NB4 (cell line): ENCODE measurements around the gene ATXN1.

Experiments used
- DNase-seq: peaks from one replicate; pipeline ENCODE4 v3.0.0; 2010; ENCODE audit warnings: low read depth
- H3K4me3 ChIP-seq: one replicate; pipeline ENCODE4 v1.5.1; 2011; ENCODE audit warnings: mild to moderate bottlenecking, low read depth, low read length, moderate library complexity
- MYC ChIP-seq: IDR thresholded peaks from 2 replicates; pipeline ENCODE4 v1.6.1; 2011; ENCODE audit warnings: low read depth, low read length
- POLR2A ChIP-seq: IDR thresholded peaks from 2 replicates; pipeline ENCODE4 v1.6.1; 2011; ENCODE audit warnings: mild to moderate bottlenecking; ENCODE audit not compliant: insufficient read length; ENCODE audit errors: extremely low read depth
- TF ChIP-seq, protein P1 (sequence below): IDR thresholded peaks from 2 replicates; pipeline ENCODE4 v1.6.1; 2011; ENCODE audit warnings: low read depth, low read length
- TF ChIP-seq, protein P2 (sequence below): IDR thresholded peaks from one replicate; pipeline ENCODE4 v1.5.1; 2012; ENCODE audit warnings: low read depth, low read length

ATXN1 gene

DNA sequence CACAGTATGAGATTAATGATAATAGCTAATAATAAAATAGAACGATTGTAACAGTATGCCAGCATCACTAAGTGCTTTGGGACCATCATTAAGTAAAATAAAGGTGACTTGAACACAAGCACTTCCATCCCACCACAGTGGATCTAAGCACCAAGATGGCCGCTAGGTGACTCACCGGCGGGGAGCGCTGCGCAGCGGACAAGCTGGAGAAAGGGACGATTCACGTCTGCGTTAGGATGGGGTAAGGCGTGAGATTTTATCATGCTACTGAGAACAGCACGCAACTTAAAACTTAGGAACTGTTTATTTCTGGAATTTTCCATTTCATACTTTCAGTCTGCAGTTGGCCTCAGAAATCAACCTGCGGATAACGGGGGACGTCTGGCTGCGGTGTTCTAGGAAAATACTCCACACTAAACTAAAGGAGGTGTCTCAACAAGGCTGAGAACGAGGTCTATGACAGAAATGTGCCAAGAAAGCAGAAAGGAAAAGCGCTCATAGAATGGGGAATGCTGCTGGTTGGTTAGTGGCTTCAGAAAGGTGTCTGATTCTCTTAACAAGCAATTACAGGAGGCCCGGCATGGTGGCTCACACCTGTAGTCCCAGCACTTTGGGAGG, 408.3 kb downstream of the ATXN1 start:
- TF ChIP-seq, protein P1, sequence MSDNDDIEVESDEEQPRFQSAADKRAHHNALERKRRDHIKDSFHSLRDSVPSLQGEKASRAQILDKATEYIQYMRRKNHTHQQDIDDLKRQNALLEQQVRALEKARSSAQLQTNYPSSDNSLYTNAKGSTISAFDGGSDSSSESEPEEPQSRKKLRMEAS, result no peak
- TF ChIP-seq, protein P2, sequence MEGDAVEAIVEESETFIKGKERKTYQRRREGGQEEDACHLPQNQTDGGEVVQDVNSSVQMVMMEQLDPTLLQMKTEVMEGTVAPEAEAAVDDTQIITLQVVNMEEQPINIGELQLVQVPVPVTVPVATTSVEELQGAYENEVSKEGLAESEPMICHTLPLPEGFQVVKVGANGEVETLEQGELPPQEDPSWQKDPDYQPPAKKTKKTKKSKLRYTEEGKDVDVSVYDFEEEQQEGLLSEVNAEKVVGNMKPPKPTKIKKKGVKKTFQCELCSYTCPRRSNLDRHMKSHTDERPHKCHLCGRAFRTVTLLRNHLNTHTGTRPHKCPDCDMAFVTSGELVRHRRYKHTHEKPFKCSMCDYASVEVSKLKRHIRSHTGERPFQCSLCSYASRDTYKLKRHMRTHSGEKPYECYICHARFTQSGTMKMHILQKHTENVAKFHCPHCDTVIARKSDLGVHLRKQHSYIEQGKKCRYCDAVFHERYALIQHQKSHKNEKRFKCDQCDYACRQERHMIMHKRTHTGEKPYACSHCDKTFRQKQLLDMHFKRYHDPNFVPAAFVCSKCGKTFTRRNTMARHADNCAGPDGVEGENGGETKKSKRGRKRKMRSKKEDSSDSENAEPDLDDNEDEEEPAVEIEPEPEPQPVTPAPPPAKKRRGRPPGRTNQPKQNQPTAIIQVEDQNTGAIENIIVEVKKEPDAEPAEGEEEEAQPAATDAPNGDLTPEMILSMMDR, result no peak
- TF ChIP-seq MYC (no peak), POLR2A (no peak)
- no peak for DNase-seq
- no peak overlapping the region for H3K4me3 ChIP-seq

DNA sequence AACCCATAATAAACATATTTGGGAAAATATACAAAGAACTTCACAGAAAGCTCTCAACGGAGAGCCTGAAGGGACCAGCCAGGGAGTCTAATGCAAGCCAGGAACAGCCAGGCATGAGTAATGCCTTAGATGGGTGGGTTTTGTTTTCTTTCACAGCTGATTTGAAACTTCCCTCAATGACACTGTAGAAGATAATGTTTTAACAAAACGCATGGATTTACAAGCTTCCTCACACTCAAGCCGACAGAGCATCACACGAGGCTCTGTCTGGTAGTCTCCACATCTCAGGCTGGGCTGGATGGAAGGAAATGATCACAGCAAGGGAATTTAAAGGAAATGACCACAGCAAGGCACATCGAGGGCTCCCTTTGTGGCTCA, 409.0 kb downstream of the ATXN1 start:
- TF ChIP-seq MYC (no peak), POLR2A (no peak)
- TF ChIP-seq, protein P2, result no peak
- TF ChIP-seq, protein P1, result no peak
- no peak overlapping the region for H3K4me3 ChIP-seq
- no peak for DNase-seq

DNA sequence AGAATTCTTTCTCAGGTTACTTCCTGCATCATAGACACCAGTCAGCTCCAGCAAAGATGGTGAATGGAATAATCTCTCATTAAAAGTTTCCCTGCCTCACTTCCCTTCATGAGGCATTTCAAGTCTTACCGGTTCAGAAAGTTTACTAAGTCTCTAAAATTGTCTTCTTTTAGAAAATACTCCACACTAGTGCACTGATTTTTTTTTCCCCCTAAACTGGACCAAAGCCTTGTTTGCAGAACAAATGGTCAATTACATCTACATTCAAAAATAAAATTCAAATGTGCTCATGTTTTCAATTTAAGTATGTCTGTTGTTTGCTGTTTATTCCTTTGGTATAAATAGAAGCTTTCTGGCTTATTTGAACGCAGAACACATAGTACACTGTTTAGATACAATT, 411.7 kb downstream of the ATXN1 start:
- H3K4me3 ChIP-seq, result no peak overlapping the region
- no peak for DNase-seq
- TF ChIP-seq, protein P1, result no peak
- TF ChIP-seq MYC, result no peak
- TF ChIP-seq, protein P2, result no peak
- TF ChIP-seq POLR2A, result no peak

DNA sequence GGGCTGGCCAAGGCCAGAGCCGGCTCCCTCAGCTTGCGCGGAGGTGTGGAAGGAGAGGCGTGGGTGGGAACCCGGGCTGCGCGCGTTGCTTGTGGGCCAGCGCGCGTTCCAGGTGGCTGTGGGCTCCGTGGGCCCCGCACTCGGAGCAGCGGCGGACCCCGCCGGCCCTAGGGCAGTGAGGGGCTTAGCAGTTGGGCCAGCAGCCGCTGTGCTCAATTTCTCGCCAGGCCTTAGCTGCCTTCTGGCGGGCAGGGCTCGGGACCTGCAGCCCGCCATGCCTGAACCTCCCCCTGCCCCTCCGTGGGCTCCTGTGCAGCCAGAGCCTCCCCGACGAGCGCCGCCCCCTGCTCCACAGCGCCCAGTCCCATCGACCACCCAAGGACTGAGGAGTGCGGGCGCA, 414.4 kb downstream of the ATXN1 start:
- DNase-seq, result no peak
- no peak overlapping the region for H3K4me3 ChIP-seq
- no peak for TF ChIP-seq POLR2A
- TF ChIP-seq, protein P2, result no peak
- TF ChIP-seq, protein P1, result no peak
- no peak for TF ChIP-seq MYC

DNA sequence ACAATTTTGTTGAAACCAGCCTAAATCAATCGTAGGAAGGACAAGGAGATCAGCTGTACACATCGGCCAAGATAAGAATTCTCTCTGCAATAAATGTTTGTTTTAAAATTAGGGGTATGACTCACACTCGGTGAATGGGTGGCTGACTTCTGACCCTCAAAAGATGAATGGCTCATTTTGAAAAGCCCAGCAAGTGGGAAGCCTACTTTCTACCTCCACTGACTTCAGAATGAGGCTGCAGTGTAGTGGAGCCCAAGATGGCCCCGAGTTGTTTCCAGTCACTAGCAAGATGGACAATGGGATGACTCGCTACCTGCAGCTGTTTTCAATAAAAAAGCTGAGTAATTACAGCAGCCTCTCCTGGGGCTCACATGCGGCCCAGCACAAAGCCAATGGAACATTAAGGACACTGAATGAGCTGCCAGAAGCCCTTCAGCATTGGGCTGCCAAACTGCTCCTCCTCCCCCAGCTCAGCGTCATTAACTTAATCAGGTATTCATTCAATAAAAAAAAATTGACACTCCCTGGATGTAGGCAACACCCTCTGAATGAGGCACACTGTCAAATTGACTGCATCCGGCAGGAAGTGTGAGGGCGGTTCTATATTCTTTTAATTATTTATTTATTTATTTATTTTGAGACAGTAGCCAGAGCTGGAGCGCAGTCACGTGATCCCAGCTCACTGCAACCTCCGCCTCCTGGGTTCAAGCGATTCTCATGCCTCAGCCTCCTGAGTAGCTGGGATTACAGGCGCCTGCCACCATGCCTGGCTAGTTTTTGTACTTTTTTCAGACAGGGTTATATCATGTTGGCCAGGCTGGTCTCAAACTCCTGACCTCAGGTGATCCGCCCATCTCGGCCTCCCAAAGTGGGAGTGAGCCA, 415.6 kb downstream of the ATXN1 start:
- H3K4me3 ChIP-seq, result no peak overlapping the region
- TF ChIP-seq, protein P1, result no peak
- no peak for TF ChIP-seq MYC
- TF ChIP-seq, protein P2, result no peak
- peak; percentile 67 for DNase-seq
